ENCODE data around the gene DAAM2.

The DAAM2 gene

GRCh38 chr6:39773782-39774181 lies 18.4 kb upstream of the DAAM2 start:
- no peak for TF ChIP-seq GATA3 (IDR thresholded peaks at IDR 0.05; ENCODE audit: low read depth, low read length)
- no peak for TF ChIP-seq GATA2 (IDR thresholded peaks at IDR 0.05; ENCODE audit: low read depth, low read length)

- TF ChIP-seq GATA2 (IDR thresholded peaks at IDR 0.05; ENCODE audit: low read depth, low read length) (no peak), GATA3 (IDR thresholded peaks at IDR 0.05; ENCODE audit: low read depth, low read length) (no peak)
These were observed 15.6 kb upstream of the DAAM2 start for GRCh38 chr6:39776581-39776980.

DNA sequence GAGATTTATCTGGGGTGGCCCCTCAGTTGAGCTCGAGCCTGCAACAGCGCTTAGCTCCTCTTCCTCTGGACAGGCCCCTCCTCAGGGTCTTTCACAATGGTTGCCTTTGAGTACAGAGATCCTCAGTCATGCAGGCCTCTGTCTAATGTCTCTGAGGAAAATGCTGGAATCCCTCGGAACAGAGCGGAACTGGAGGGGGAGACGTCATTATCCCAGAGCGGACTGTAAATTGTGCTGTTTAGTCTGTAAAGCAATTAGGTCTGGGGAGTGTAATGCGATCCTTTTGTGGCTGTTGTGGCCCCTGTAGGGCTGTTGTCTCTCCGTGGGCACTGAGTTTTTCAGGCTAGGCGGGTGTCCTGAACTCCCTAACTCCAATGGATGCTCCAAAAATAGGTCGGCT lies 15.0 kb upstream of the DAAM2 start:
- no peak for TF ChIP-seq GATA3 (IDR thresholded peaks at IDR 0.05; ENCODE audit: low read depth, low read length)
- TF ChIP-seq GATA2 (IDR thresholded peaks at IDR 0.05; ENCODE audit: low read depth, low read length): no peak

DNA sequence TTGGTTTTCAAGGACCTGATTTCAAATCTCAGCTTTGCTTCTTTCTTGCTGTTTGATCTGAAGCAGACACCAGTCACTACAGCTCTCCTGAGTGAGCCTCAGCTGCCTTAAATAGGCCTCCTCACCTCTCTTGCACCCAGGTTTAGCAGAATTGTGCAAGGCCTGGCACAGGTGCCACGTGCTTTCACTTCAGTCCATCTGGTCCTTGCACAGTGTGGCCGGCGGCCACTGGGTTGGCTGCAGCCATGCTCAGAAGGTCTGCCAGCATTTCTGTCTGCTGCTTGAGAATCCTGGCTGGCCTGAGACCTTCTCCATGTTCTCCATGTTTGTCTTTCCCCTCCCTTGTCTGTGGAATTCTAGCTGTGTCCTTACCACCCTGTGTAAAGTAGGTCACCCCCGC lies 14.5 kb upstream of the DAAM2 start:
- TF ChIP-seq GATA3 (IDR thresholded peaks at IDR 0.05; ENCODE audit: low read depth, low read length) (no peak), GATA2 (IDR thresholded peaks at IDR 0.05; ENCODE audit: low read depth, low read length) (no peak)

DNA sequence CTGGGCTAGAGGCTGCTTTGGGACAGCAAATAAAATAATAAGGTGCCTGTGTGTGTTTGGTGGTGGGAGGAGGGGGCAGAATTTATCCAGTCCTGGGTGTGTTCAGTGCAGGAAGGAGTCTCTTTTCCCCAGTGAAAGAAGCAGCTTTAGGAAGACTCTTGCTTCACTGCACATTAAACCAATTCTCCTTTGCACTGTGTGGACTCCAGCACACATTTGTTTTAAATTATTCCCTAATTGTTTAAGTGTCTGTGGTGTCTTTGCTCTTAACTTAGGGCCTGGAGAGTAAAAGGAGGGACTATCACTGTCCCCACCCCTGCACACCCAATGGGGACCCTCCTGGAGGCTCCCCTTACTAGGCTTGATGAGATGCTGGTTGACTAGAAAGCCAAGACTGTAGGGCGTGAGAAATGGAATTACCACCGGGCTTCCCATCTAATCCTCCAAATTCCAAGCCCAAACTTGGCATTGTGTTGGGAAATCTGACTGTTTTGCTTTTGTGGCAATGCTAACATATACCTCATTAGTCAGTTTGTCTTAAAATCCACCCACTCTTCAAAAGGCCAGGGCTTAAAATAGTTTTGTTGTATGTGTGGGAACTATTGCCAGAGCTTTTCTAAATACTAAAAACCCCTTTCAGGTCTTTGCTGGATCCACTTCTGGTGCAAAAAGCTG lies 13.5 kb upstream of the DAAM2 start:
- TF ChIP-seq GATA3 (IDR thresholded peaks at IDR 0.05; ENCODE audit: low read depth, low read length) (no peak), GATA2 (IDR thresholded peaks at IDR 0.05; ENCODE audit: low read depth, low read length) (no peak)

GRCh38 chr6:39785281-39785680 lies 6.9 kb upstream of the DAAM2 start:
- TF ChIP-seq GATA2 (IDR thresholded peaks at IDR 0.05; ENCODE audit: low read depth, low read length): no peak

DNA sequence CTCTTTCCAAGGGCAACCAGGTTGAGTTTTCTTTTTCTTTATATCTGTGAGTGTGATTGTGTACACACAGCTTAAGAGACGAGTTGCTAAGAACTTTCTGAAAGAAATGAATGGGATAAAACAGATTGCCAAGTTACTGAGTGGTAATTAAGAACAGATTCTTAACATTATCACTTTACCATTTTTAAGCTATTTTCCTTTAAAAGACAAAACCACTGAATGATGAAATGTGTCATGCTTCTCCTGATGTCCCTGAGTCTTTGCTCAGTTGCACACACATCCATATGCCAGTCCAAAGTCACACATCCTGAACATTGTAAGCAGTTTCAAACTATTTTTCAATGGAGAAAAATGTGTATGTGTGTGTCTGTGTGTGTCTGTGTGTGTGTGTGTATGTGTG lies 5.5 kb upstream of the DAAM2 start:
- no peak for TF ChIP-seq GATA2 (IDR thresholded peaks at IDR 0.05; ENCODE audit: low read depth, low read length)
- no peak for TF ChIP-seq GATA3 (IDR thresholded peaks at IDR 0.05; ENCODE audit: low read depth, low read length)

- no peak for TF ChIP-seq GATA3 (IDR thresholded peaks at IDR 0.05; ENCODE audit: low read depth, low read length)
- TF ChIP-seq GATA2 (IDR thresholded peaks at IDR 0.05; ENCODE audit: low read depth, low read length): no peak
These were observed 4.9 kb upstream of the DAAM2 start for GRCh38 chr6:39787322-39787721.

- TF ChIP-seq GATA2 (IDR thresholded peaks at IDR 0.05; ENCODE audit: low read depth, low read length) (no peak), GATA3 (IDR thresholded peaks at IDR 0.05; ENCODE audit: low read depth, low read length) (no peak)
These were observed 1.4 kb upstream of the DAAM2 start for GRCh38 chr6:39790772-39791171.

DNA sequence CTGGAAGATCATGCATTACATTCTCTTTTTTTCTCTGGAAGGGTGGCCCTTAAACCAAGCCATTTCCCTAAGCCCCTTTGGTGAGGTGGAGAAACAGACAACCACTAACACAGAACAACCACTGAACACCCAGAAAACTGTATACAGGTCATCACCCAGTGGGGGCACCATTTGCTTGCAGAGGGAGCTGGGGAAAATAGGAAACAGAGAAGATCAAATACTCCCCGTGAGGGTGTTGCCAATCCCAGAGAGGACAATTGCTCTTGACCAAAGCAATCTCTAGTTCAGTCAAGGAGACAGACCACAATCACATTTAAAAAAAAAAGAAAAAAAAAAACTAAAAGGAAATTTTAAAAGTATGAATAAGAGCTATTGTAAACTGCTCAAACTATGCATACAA lies 865 bp upstream of the DAAM2 start:
- TF ChIP-seq GATA2 (IDR thresholded peaks at IDR 0.05; ENCODE audit: low read depth, low read length) (no peak), GATA3 (IDR thresholded peaks at IDR 0.05; ENCODE audit: low read depth, low read length) (no peak)

GRCh38 chr6:39792540-39793450 lies 619 bp downstream of the DAAM2 start:
- TF ChIP-seq GATA3 (IDR thresholded peaks at IDR 0.05; ENCODE audit: low read depth, low read length) (no peak), GATA2 (IDR thresholded peaks at IDR 0.05; ENCODE audit: low read depth, low read length) (peak; percentile 28; the same call in 1 of the 2 replicates)

GRCh38 chr6:39793516-39793915 lies 1.3 kb downstream of the DAAM2 start:
- TF ChIP-seq GATA3 (IDR thresholded peaks at IDR 0.05; ENCODE audit: low read depth, low read length) (no peak), GATA2 (IDR thresholded peaks at IDR 0.05; ENCODE audit: low read depth, low read length) (no peak)

GRCh38 chr6:39794231-39794630 lies 2.1 kb downstream of the DAAM2 start:
- no peak for TF ChIP-seq GATA3 (IDR thresholded peaks at IDR 0.05; ENCODE audit: low read depth, low read length)
- no peak for TF ChIP-seq GATA2 (IDR thresholded peaks at IDR 0.05; ENCODE audit: low read depth, low read length)

GRCh38 chr6:39797751-39798150 lies 5.6 kb downstream of the DAAM2 start:
- no peak for TF ChIP-seq GATA2 (IDR thresholded peaks at IDR 0.05; ENCODE audit: low read depth, low read length)
- no peak for TF ChIP-seq GATA3 (IDR thresholded peaks at IDR 0.05; ENCODE audit: low read depth, low read length)

Measured in SH-SY5Y (cell line).